Measurements from ENCODE around the gene EIF4EBP2.

Gene EIF4EBP2

DNA sequence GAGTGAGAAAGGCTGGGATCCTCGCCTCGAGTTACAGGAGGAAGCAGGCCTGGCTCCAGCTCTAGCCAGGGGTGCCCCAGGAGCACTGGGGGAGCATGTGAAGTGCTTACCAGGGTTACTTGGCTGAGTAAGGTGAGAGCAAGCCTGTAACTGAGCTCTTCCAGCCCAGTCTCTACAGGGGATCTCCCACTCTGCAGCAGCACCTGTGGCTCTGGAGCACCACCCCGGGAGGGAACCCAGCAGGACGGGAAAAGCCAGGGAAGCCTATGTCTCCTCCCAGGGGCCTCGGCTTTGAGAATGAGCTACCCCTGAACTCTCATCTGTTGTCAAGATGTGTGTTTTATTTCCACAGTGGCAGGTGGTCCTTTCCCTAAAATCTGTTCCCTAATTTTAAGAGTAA lies 32.1 kb upstream of the EIF4EBP2 start:
- no peak for DNase-seq
- Histone ChIP-seq H3K9me3 (ENCODE audit: severe bottlenecking) (no peaks in the 10 kb centered on the region), H3K36me3 (peaks cover 22% of the 10 kb centered on the region), H3K27me3 (ENCODE audit: insufficient read depth, low read depth, severe bottlenecking) (no peaks in the 10 kb centered on the region), H3K27ac (no peak overlapping the region), H3K4me3 (ENCODE audit: low read depth, low read length) (no peak overlapping the region)
- TF ChIP-seq, protein P1, sequence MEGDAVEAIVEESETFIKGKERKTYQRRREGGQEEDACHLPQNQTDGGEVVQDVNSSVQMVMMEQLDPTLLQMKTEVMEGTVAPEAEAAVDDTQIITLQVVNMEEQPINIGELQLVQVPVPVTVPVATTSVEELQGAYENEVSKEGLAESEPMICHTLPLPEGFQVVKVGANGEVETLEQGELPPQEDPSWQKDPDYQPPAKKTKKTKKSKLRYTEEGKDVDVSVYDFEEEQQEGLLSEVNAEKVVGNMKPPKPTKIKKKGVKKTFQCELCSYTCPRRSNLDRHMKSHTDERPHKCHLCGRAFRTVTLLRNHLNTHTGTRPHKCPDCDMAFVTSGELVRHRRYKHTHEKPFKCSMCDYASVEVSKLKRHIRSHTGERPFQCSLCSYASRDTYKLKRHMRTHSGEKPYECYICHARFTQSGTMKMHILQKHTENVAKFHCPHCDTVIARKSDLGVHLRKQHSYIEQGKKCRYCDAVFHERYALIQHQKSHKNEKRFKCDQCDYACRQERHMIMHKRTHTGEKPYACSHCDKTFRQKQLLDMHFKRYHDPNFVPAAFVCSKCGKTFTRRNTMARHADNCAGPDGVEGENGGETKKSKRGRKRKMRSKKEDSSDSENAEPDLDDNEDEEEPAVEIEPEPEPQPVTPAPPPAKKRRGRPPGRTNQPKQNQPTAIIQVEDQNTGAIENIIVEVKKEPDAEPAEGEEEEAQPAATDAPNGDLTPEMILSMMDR (IDR thresholded peaks at IDR 0.05; ENCODE audit: low read depth, low read length), result no peak

DNA sequence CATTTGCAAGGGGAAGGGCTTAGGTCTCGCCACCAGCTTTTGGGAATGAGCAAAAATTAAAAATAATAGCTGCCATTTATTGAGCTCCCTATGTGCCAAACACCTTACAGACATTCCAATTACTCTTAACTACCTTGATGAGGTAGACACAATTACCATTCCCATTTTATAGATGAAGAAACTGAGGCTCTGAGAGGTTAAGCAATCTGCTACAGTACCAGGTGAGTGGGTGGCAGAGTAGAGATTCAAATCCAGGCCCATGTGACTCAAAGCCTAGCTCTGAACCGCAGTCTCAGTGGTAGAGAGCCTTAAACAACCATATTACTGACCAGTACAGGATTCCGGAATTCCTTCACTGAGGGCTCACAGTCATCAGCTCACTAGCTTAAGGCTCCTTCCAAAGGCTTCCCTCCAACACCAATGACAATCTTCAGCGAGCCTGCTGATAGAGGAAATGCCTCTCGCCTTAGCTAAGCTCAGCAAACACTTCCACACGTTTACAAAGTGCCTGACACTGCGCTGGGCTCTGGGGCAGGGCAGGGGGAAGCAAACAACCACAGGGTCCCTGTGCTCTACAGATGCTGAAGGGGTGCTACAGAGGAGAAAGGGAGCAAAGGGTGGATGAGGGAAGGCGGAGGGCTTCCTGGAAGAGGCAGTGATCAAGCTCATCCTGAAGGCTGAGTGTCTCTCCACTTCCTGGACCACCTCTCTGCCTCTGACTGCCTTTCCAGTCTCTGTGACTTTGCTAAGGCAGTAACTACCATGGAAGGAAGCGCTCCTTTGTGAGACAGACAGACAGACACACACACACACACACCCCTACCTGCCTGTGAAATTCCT lies 28.9 kb upstream of the EIF4EBP2 start:
- TF ChIP-seq, protein P1 (IDR thresholded peaks at IDR 0.05; ENCODE audit: low read depth, low read length), result no peak
- Histone ChIP-seq H3K27me3 (ENCODE audit: insufficient read depth, low read depth, severe bottlenecking) (no peaks in the 10 kb centered on the region), H3K4me3 (ENCODE audit: low read depth, low read length) (no peak overlapping the region), H3K9me3 (ENCODE audit: severe bottlenecking) (peaks cover 5% of the 10 kb centered on the region), H3K36me3 (peaks cover 22% of the 10 kb centered on the region), H3K27ac (no peak overlapping the region)
- DNase-seq, result no peak

DNA sequence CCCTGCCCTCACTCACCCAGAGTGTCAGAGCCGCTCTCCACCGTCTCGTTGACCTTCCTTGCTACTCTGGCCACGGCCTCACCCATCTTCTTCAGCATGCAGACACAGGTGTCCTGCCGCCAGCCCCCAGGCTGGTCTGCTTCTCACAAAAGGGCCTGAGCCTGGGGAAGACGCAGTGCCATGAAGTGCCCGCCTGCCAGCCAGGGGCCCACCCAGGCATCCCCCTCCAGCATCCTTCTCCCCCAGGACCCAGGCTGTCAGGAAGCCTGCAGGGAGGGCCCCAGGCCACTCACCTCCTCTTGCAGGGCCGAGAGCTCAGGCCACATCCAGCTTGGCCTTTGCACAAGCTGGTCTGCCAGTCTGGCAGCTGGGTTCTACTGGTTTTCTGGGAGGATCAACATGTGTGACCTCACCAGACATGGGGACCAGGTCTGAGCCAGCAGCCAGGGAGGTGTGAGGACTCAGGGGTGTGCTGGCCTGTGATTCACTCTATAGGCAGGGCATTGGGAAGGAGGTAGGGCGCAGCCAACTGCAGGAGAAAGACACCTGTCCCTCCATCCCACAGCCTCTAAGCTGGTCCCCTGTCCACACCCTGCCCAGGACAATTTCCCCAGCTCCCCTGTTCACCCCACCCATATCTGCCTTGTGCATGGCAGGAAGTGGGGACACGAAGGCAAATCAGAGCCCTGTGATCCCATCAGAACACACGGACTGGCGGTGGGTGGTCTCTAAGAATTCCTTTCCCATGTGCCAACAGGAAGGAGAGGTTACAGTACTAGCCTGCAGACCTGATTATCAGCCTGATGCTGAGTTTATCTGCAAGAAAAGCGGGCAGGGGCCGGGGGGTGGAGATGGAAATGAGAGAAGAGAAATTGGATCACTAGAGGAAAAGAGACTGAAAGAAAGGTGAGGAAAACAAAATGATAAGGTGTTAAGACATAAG lies 27.2 kb upstream of the EIF4EBP2 start:
- peaks cover 5% of the 10 kb centered on the region for H3K9me3 ChIP-seq (ENCODE audit: severe bottlenecking)
- no peak for DNase-seq
- TF ChIP-seq, protein P1 (IDR thresholded peaks at IDR 0.05; ENCODE audit: low read depth, low read length), result no peak
- H3K36me3 ChIP-seq, result peaks cover 19% of the 10 kb centered on the region
- peak overlapping the region; percentile 73 for H3K27ac ChIP-seq
- H3K4me3 ChIP-seq (ENCODE audit: low read depth, low read length), result no peak overlapping the region
- H3K27me3 ChIP-seq (ENCODE audit: insufficient read depth, low read depth, severe bottlenecking), result no peaks in the 10 kb centered on the region

DNA sequence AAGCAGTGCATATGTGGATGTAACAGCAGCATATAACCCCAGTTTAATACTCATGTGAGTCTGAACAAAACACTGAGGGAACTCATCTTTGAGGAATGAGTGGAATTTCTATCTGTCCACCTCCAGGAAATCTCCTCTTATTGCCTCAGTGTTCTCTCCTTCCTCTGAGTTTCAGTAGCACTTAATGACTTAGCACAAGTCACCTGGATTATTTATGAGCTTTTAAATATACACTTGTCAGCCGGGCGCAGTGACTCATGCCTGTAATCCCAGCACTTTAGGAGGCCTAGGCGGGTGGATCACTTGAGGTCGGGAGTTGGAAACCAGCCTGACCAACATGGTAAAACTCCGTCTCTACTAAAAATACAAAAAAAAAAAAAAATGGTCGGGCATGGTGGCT lies 25.8 kb upstream of the EIF4EBP2 start:
- TF ChIP-seq, protein P1 (IDR thresholded peaks at IDR 0.05; ENCODE audit: low read depth, low read length), result no peak
- Histone ChIP-seq H3K27ac (peak overlapping the region; percentile 73), H3K36me3 (peaks cover 17% of the 10 kb centered on the region), H3K4me3 (ENCODE audit: low read depth, low read length) (no peak overlapping the region), H3K27me3 (ENCODE audit: insufficient read depth, low read depth, severe bottlenecking) (no peaks in the 10 kb centered on the region), H3K9me3 (ENCODE audit: severe bottlenecking) (peaks cover 5% of the 10 kb centered on the region)
- peak; percentile 75 for DNase-seq

DNA sequence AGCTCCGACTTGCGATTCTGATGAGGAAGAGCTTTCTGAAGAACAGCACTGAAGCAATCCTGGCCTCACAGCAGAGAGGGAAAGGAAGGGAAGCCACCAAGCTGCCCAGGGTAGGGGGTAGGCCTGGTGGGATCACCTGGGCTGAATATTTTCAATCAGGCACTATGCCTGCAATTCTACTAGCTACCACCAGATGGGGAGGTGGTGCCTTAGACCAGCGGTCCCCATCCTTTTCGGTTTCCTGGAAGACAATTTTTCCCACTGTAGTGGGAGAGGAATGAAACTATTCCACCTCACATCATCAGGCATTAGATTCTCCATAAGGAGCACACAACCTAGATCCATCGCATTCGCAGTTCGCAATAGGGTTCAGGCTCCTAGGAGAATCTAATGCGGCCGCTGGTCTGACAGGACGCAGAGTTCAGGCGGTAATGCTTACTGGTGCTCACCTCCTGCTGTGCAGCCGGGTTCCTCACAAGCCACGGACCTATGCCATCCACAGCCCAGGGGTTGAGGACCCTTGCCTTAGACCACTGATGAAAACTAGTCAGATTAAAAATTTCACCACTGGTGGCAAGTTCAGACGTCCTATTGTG lies 24.3 kb upstream of the EIF4EBP2 start:
- Histone ChIP-seq H3K36me3 (peaks cover 8% of the 10 kb centered on the region), H3K9me3 (ENCODE audit: severe bottlenecking) (peaks cover 5% of the 10 kb centered on the region), H3K4me3 (ENCODE audit: low read depth, low read length) (no peak overlapping the region), H3K27ac (no peak overlapping the region; the same call in 1 of the 2 replicates), H3K27me3 (ENCODE audit: insufficient read depth, low read depth, severe bottlenecking) (no peaks in the 10 kb centered on the region)
- no peak for DNase-seq
- TF ChIP-seq, protein P1 (IDR thresholded peaks at IDR 0.05; ENCODE audit: low read depth, low read length), result peak; percentile 78
